Epithelial cell of esophagus (primary cell): ENCODE data around the gene FOXF2.
"Not testable (repeated sequence)": the region's sequence is repeated elsewhere in the genome, so short reads cannot be mapped to it uniquely, and the experiment has no call there.

Experiments used
- DNase-seq: peaks from one replicate; pipeline ENCODE4 v3.0.0; 2010; ENCODE audit warnings: low read depth
- H3K4me3 ChIP-seq: 2 replicates; pipeline ENCODE4 v1.5.1; 2011; ENCODE audit warnings: mild to moderate bottlenecking, low read length, control low read depth
- TF ChIP-seq, protein P1 (sequence below): IDR thresholded peaks from 2 replicates; pipeline ENCODE4 v1.5.1; 2011; ENCODE audit warnings: low read depth, mild to moderate bottlenecking, low read length, control low read depth, inconsistent platforms; ENCODE audit not compliant: insufficient read depth; ENCODE audit errors: missing control alignments

The FOXF2 gene

GRCh38 chr6:1367771-1368170, 21.6 kb upstream of the FOXF2 start:
- DNase-seq, result no peak
- no peak overlapping the region for H3K4me3 ChIP-seq
- TF ChIP-seq, protein P1, sequence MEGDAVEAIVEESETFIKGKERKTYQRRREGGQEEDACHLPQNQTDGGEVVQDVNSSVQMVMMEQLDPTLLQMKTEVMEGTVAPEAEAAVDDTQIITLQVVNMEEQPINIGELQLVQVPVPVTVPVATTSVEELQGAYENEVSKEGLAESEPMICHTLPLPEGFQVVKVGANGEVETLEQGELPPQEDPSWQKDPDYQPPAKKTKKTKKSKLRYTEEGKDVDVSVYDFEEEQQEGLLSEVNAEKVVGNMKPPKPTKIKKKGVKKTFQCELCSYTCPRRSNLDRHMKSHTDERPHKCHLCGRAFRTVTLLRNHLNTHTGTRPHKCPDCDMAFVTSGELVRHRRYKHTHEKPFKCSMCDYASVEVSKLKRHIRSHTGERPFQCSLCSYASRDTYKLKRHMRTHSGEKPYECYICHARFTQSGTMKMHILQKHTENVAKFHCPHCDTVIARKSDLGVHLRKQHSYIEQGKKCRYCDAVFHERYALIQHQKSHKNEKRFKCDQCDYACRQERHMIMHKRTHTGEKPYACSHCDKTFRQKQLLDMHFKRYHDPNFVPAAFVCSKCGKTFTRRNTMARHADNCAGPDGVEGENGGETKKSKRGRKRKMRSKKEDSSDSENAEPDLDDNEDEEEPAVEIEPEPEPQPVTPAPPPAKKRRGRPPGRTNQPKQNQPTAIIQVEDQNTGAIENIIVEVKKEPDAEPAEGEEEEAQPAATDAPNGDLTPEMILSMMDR, result no peak

- H3K4me3 ChIP-seq, result no peak overlapping the region
Observed at GRCh38 chr6:1368940-1369339, 20.4 kb upstream of the FOXF2 start.

DNA sequence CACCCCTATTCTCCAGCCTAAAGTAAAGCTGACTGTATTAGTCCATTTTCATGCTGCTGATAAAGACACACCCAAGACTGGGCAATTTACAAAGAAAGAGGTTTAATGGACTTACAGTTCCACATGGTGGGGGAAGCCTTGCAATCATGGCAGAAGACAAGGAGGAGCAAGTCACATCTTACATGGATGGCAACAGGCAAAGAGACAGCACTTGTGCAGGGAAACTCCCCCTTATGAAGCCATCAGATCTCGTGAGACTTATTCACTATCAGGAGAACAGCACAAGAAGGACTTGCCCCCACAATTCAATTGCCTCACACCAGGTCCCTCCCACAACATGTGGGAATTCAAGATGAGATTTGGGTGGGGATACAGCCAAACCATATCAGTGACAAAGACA, 19.7 kb upstream of the FOXF2 start:
- not testable (repeated sequence) for DNase-seq, H3K4me3 ChIP-seq

More at GRCh38 chr6:1368940-1369339, 20.4 kb upstream of the FOXF2 start:
- TF ChIP-seq, protein P1, result no peak
- no peak for DNase-seq

DNA sequence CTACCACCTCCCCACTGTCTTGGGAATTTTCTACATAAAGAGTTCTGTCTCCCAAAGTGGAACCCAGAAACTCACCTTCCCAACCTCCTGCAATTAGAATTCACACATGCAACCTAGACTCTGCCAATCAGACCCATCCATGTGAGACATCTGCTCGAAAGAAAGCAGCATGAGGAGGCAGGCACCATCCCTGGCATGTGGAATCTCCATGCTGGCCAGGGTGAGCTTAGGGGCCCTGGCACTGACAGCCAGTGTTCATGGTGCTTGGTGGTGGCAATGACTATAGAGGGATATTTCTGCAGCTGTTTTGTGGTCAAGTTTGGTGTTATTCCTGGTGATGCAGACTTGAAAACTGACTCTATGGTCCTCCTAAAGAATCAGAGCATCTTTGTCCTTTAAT, 17.4 kb upstream of the FOXF2 start:
- H3K4me3 ChIP-seq, result no peak overlapping the region
- TF ChIP-seq, protein P1, result no peak

DNA sequence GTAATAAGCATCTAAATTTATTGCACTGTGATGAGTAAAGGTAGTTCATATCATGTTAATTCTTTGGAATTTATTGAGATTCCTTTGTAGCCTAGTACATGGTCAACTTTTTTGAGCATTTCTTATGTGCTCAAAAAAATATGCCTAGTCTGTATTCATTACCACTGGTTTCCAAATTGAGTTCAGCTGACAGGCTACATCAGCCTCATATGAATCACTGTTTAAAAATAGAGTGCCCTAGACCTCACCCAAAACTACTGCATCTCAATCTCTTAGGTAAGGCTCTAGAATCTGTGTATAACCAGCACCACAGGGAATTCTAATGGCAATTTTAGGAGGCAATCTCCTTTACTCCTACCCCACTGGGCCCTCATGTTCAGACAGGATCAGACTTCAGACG, 16.7 kb upstream of the FOXF2 start:
- TF ChIP-seq, protein P1, result no peak
- no peak overlapping the region for H3K4me3 ChIP-seq
- no peak for DNase-seq

More for the DNA sequence above, 17.4 kb upstream of the FOXF2 start:
- no peak for DNase-seq

GRCh38 chr6:1376653-1377052, 12.7 kb upstream of the FOXF2 start:
- TF ChIP-seq, protein P1, result no peak
- H3K4me3 ChIP-seq, result no peak overlapping the region
- DNase-seq, result no peak

DNA sequence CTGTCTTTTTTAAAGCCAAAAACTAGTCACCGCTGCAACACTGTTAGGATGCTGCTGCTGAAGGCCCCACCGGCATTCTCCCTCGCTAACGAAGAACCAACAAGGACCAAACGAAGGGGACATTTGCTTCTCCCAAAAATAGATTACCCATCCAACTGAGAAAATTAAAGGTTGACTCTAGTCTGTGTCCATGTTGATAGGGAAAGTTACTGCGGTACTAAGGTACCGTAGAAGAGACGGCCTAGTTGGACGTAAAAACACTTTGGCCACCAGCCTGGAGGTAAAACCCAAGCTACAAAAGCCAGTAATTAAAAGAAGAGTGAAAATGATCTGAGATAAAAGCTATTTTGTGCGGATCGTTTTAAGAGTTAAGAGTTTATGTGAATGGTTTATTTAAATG, 11.8 kb upstream of the FOXF2 start:
- no peak overlapping the region for H3K4me3 ChIP-seq
- DNase-seq, result no peak
- TF ChIP-seq, protein P1, result no peak
